GM23248 (cell line): Measurements from ENCODE around the gene DNAAF3. TPM values are rescaled to one million over a fixed set of nuclear protein-coding genes. Genes with fewer than 3 reads are reported as not detected.
A peak's percentile ranks its signal among the peaks of the same experiment; 100 is the strongest.
"Not testable (repeated sequence)": the region's sequence is repeated elsewhere in the genome, so short reads cannot be mapped to it uniquely, and the experiment has no call there.

Experiments
- DNase-seq: peaks from one replicate; pipeline ENCODE4 v3.0.0-alpha.2; 2015
- H2AFZ ChIP-seq: fragments of 200-600 bp; sonication (generic); 2 replicates; pipeline ENCODE4 v1.6.1; 2016; ENCODE audit warnings: antibody characterized with exemption
- H3F3A ChIP-seq: fragments of 200-600 bp; sonication (generic); 2 replicates; pipeline ENCODE4 v1.6.1; 2016; ENCODE audit warnings: mild to moderate bottlenecking, antibody characterized with exemption, mixed run types; ENCODE audit not compliant: insufficient read depth
- H3K27ac ChIP-seq: fragments of 200-600 bp; sonication (generic); 2 replicates; pipeline ENCODE4 v1.5.1; 2016; ENCODE audit warnings: mild to moderate bottlenecking
- H3K27me3 ChIP-seq: fragments of 200-600 bp; sonication (generic); replicated peaks from 2 replicates; pipeline ENCODE4 v1.6.1; 2016; ENCODE audit warnings: mild to moderate bottlenecking; ENCODE audit not compliant: insufficient read depth
- H3K36me3 ChIP-seq: fragments of 200-600 bp; sonication (generic); 2 replicates; pipeline ENCODE4 v1.6.1; 2016; ENCODE audit warnings: low read depth, mild to moderate bottlenecking
- H3K4me1 ChIP-seq: fragments of 200-600 bp; sonication (generic); 2 replicates; pipeline ENCODE4 v1.6.1; 2016; ENCODE audit warnings: mild to moderate bottlenecking; ENCODE audit not compliant: insufficient read depth
- H3K4me2 ChIP-seq: fragments of 200-600 bp; sonication (generic); one replicate; pipeline ENCODE4 v1.6.1; 2016; ENCODE audit warnings: mild to moderate bottlenecking; ENCODE audit not compliant: unreplicated experiment
- H3K4me3 ChIP-seq: fragments of 200-600 bp; sonication (generic); 2 replicates; pipeline ENCODE4 v1.5.1; 2016; ENCODE audit warnings: mild to moderate bottlenecking
- H3K79me2 ChIP-seq: fragments of 200-600 bp; sonication (generic); 2 replicates; pipeline ENCODE4 v1.6.1; 2016; ENCODE audit warnings: mild to moderate bottlenecking; ENCODE audit not compliant: insufficient read depth
- H3K9ac ChIP-seq: fragments of 200-600 bp; sonication (generic); 2 replicates; pipeline ENCODE4 v1.6.1; 2016; ENCODE audit warnings: mild to moderate bottlenecking
- H3K9me2 ChIP-seq: fragments of 200-600 bp; sonication (generic); 2 replicates; pipeline ENCODE4 v1.6.1; 2016; ENCODE audit warnings: mixed run types, mild to moderate bottlenecking, moderate library complexity; ENCODE audit not compliant: insufficient read depth
- H3K9me3 ChIP-seq: fragments of 200-600 bp; sonication (generic); one replicate; pipeline ENCODE4 v1.6.1; 2017; ENCODE audit warnings: low read depth
- H4K20me1 ChIP-seq: fragments of 200-600 bp; sonication (generic); 2 replicates; pipeline ENCODE4 v1.6.0; 2016; ENCODE audit not compliant: insufficient read depth
- EZH2 ChIP-seq: fragments of 200-600 bp; sonication (generic); IDR thresholded peaks from 2 replicates; pipeline ENCODE4 v1.6.1; 2018; ENCODE audit warnings: antibody characterized with exemption, mild to moderate bottlenecking; ENCODE audit not compliant: insufficient read depth, poor library complexity, severe bottlenecking
- EZH2phosphoT487 ChIP-seq: fragments of 200-600 bp; sonication (generic); IDR thresholded peaks from 2 replicates; pipeline ENCODE4 v1.6.1; 2018; ENCODE audit warnings: antibody characterized with exemption, moderate library complexity, mild to moderate bottlenecking, low read depth; ENCODE audit not compliant: insufficient read depth
- WGBS, 2 experiments: methylation state at CpG; one replicate each; pipeline ENCODE4 v1.1.6; 2015 to 2017; ENCODE audit warnings: low lambda C conversion rate in 2 of 2, low coverage in 1 of 2; ENCODE audit errors: missing lambda C conversion rate in 2 of 2; 5-methylcytosine and 5-hydroxymethylcytosine counted together
- in situ Hi-C: fragments of 300-500 bp; cut with MboI; formaldehyde crosslinking; loops from 2 replicates; pipeline ENCODE4 v1.15.0; 2020
- polyA plus RNA-seq: library from polyadenylated mRNA; unstranded; fragments of >200 nt; fragmentation: Nextera tagmentation; extraction: Ambion mirVana; gene quantifications from 2 replicates; pipeline ENCODE4 v1.2.1, GENCODE V29; 2016
- total RNA-seq: library from RNA; depleted of rRNA; stranded (reverse); fragments of >200 nt; shearing (Covaris generic); gene quantifications from 2 replicates; pipeline ENCODE4 v1.2.3, GENCODE V29; 2014

DNAAF3 gene
- total and polyA plus RNA-seq, 2 experiments from 2014 or later, result 0.22 to 0.39 TPM

DNA sequence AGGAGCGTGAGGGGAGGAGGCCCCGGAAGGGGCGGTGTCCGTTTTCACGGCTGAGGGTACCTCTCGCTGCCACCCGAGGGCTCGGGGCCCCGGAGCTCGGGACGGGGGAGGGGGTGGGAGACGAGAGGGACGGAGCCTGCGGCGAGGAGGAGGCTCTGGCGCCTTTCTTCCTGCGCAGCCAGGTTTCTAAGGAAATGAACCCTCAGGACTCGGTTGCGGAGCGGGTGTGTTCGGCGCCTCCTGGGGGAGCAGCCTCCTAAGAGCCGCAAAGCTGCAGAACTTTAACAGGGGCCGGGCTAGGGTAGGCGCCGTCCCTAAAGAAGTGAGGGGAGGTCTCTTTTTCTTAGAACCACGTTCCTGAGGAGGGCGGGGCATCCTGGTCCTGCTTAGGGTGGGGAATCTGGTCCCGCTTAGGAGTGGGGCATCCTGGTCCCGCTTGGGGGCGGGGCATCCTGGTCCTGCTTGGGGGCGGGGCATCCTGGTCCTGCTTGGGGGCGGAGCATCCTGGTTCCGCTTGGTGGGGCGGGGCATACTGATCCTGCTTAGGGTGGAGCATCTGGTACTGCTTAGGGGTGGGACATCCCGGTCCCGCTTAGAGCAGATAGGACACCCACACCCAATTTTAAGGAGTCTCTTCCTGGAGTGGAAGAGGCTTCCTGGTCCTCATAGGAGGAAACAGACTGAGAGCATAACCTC is 7.4 kb upstream of the DNAAF3 start:
- Histone ChIP-seq H2AFZ (peak overlapping the region; percentile 89), H3K4me1 (peaks cover 9% of the 10 kb centered on the region), H3K9ac (peak overlapping the region; percentile 63), H3K79me2 (no peaks in the 10 kb centered on the region), H3K27me3 (peaks cover 13% of the 10 kb centered on the region), H3F3A (peaks cover 9% of the 10 kb centered on the region), H3K9me3 (no peaks in the 10 kb centered on the region), H4K20me1 (no peaks in the 10 kb centered on the region), H3K4me2 (peak overlapping the region; percentile 61), H3K36me3 (no peaks in the 10 kb centered on the region), H3K27ac (no peak overlapping the region), H3K9me2 (no peaks in the 10 kb centered on the region), H3K4me3 (peak overlapping the region; percentile 71)
- 0 to 3% methylated on average over 10 to 37 of the region's 37 CpGs for WGBS, 2 experiments
- in situ Hi-C loops, result no loop called here
- no peak for TF ChIP-seq EZH2
- TF ChIP-seq EZH2phosphoT487, result no peak
- peak; percentile 90 for DNase-seq

DNA sequence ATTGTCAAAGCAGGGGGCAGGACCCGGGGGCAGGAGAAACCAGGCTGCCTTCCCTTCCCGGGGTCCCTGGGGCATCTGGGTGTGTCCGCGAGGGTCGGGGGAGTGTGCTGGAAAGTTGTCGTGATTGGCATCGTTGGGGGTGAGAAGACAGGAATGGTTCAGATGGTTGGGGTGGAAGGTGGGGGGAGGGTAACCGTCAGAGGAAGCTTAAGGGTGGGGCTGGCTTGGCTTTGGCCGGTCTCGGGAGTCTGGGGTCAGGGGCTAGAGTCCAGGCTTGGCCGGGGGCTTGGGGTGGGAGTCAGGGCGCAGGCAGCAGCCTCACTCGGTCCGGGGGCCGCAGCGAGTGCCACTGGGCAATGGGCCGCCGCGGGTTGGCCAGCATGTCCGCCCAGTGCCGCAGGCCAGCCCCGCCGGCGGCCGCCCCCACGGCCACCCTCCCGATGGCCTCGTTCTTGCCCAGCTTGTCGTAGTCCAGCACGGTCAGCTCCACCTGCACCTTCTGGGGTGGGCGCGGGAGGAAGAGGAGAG is 6.8 kb upstream of the DNAAF3 start:
- no peaks in the 10 kb centered on the region for H4K20me1 ChIP-seq
- in situ Hi-C loops, result no loop called here
- WGBS, 2 experiments, result 1 to 12% methylated on average over 5 to 18 of the region's 32 CpGs
- H3K4me3 ChIP-seq, result peak overlapping the region; percentile 71
- peak; percentile 34 for DNase-seq
- peak overlapping the region; percentile 37 for H3K27ac ChIP-seq
- no peaks in the 10 kb centered on the region for H3K79me2 ChIP-seq
- H3K9me3 ChIP-seq, result no peaks in the 10 kb centered on the region
- H3K36me3 ChIP-seq, result no peaks in the 10 kb centered on the region
- H3K27me3 ChIP-seq, result peaks cover 13% of the 10 kb centered on the region
- peak overlapping the region; percentile 63 for H3K9ac ChIP-seq
- no peaks in the 10 kb centered on the region for H3K9me2 ChIP-seq
- H3K4me2 ChIP-seq, result peak overlapping the region; percentile 61
- H2AFZ ChIP-seq, result peak overlapping the region; percentile 89
- H3K4me1 ChIP-seq, result peaks cover 9% of the 10 kb centered on the region
- H3F3A ChIP-seq, result peaks cover 9% of the 10 kb centered on the region
- TF ChIP-seq EZH2phosphoT487, result no peak
- no peak for TF ChIP-seq EZH2

DNA sequence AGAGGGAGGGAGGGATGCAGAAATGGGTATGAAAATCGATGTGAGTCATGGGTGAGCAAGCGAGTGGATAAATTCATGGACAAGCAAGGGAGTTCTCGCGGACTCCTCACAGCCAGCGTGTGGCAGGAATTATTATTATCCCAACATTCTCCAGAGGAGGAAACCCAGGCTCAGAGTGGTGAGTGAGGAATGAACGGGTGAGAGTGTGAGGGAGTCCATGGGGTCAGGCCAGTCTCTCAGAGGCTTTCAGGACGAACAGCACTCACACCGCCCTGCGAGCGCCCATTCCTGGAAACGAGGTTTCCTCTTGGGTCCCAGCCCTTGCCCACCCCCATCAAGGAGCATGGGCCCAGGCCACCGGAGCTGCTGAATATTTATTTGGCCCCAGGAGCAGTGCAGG is 6.3 kb upstream of the DNAAF3 start:
- Histone ChIP-seq H3K27me3 (peaks cover 13% of the 10 kb centered on the region), H4K20me1 (no peaks in the 10 kb centered on the region), H3K9ac (peak overlapping the region; percentile 63), H2AFZ (peak overlapping the region; percentile 89), H3K9me3 (no peaks in the 10 kb centered on the region), H3K4me1 (peaks cover 9% of the 10 kb centered on the region), H3K79me2 (no peaks in the 10 kb centered on the region), H3F3A (peaks cover 9% of the 10 kb centered on the region), H3K36me3 (no peaks in the 10 kb centered on the region), H3K27ac (peak overlapping the region; percentile 37), H3K9me2 (no peaks in the 10 kb centered on the region), H3K4me2 (peak overlapping the region; percentile 61), H3K4me3 (peak overlapping the region; percentile 71)
- in situ Hi-C loops, result no loop called here
- TF ChIP-seq EZH2phosphoT487 (no peak), EZH2 (no peak)
- peak; percentile 86 for DNase-seq
- 13 to 18% methylated on average over 12 of the region's 12 CpGs for WGBS, 2 experiments

DNA sequence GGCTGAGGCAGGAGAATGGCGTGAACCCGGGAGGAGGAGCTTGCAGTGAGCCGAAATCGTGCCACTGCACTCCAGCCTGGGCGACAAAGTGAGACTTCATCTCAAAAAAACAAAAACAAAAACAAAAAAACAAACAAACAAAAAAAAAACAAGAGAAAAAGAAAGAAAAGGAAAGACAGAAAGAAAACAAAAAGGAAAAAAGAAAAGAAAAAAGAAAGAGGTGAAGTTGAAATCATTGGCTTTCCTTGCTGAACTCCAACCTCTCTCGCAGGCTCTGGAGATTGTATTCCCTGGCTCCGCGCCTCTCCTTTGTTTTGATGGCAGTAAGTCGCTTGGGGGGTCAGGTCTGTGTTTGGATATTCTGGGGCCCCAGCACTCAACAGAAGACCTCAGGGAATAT is 5.9 kb upstream of the DNAAF3 start:
- 29 to 36% methylated on average over 8 to 9 of the region's 9 CpGs for WGBS, 2 experiments
- H3K36me3 ChIP-seq, DNase-seq, H3K79me2 ChIP-seq, H3K9me2 ChIP-seq, H4K20me1 ChIP-seq, H3K4me1 ChIP-seq, in situ Hi-C loops, H3K9me3 ChIP-seq, H3F3A ChIP-seq: not testable (repeated sequence)
- H3K4me3 ChIP-seq, result peak overlapping the region; percentile 71; the same call in 1 of the 2 replicates
- H3K27me3 ChIP-seq, result peaks cover 13% of the 10 kb centered on the region
- 0 out of 2 replicates have a peak overlapping the region, but pooled peaks have one; percentile 63 for H3K9ac ChIP-seq
- peak overlapping the region; percentile 89 for H2AFZ ChIP-seq
- peak overlapping the region; percentile 37 for H3K27ac ChIP-seq
- peak overlapping the region; percentile 61 for H3K4me2 ChIP-seq
